Measurements from ENCODE around the gene RASSF6.
"Not testable (repeated sequence)": the region's sequence is repeated elsewhere in the genome, so short reads cannot be mapped to it uniquely, and the experiment has no call there.

RASSF6 gene

GRCh38 chr4:73575660-73576059, 44.6 kb downstream of the RASSF6 start:
- DNase-seq = no peak

- peak; percentile 78 for DNase-seq
Measured at GRCh38 chr4:73573794-73574528, 46.3 kb downstream of the RASSF6 start.

DNA sequence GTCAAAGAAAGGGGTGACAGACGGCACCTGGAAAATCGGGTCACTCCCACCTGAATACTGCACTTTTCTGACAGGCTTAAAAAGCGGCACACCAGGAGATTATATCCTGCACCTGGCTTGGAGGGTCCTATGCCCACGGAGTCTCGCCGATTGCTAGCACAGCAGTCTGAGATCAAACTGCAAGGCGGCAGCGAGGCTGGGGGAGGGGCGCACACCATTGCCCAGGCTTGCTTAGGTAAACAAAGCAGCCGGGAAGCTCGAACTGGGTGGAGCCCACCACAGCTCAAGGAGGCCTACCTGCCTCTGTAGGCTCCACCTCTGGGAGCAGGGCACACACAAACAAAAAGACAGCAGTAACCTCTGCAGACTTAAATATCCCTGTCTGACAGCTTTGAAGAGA, 69.4 kb downstream of the RASSF6 start:
- not testable (repeated sequence) for DNase-seq

DNA sequence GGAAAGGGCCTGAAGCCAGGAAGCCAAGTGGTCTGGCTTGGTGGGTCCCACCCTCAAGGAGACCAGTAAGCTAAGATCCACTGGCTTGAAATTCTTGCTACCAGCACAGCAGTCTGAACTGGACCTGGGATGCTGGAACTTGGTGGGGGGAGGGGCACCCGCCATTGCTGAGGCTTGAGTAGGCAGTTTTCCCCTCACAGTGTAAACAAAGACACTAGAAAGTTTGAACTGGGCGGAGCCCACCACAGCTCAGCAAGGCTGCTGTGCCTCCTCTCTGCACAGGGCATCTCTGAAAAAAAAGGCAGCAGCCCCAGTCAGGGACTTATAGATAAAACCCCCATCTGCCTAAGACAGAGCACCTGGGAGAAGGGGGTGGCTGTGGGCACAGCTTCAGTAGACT, 75.6 kb downstream of the RASSF6 start:
- DNase-seq = no peak

DNA sequence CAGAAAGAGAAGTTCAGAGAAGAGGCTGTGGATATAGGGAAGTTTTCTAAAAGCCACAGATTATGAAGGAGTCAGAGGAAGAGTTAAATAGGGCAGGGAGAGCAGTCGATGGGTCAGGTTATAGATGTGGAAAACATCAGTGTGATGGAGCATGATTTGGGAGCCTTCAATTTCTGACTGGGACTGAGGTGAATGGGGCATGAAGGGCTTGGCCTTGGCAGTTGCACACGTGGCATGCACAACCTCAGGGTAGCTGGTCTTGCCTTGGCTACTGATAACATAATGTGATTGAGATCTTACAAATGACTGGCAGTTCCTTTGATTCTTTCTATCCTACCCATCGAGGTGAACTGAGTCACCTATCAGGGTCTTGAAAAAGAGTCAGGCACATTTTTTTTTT, 79.0 kb downstream of the RASSF6 start:
- no peak for DNase-seq

DNA sequence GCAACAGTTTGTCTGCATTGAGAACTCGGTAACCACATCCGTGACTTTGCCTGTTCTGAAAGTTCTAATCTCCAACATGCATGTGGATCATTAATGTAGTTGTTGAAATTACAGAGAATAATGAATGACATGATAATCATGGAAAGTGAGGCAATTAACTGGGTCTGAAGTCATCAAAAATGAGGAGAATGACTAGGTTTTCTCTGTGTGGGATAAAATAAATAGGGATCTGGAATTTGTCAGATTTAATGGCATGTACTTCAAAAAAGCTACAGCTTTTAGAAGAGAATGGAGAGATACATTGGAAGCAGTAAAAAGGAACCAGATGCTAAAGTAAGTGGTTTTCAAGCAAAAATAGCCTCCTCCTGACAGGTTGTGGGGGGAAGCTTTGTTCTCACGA, 79.4 kb downstream of the RASSF6 start:
- DNase-seq = no peak

DNA sequence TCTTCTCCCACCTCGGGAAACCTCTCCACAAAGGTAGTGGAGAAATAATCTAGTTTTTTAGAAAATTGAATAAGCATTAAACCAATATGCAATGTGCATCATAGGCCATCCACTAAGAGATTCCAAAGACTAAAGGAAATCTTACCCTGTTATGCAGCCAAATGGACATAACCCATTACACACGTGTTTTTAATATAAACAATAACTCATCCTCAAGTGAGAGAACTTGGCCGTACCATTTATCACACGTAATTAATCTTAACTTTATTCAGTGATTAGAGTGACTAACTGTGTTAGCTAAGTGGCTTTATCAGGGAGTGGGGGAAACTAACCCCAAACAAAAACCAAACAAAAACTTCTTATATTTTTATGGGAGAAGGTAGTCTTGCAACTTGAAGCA, 80.8 kb downstream of the RASSF6 start:
- DNase-seq = no peak

DNA sequence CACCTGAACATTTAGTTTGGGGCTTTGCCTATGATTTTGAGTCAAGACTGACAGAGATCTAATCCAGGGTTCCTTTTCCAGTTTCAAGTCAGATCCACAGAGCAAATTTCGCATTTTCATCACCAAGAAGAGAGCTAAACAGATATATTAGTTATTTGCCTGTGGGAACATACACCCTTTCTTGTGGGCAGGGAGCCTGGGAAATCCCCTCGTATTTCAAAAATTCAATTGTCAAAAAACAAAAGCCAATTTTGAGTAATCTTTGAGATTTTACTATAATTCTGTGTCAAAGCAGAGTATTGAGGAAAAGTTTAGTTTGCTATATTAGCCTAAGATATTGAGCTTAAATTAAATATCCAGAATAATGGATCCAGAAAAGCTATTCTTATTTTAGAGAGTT, 82.1 kb downstream of the RASSF6 start:
- no peak for DNase-seq

GRCh38 chr4:73533515-73534422, 86.5 kb downstream of the RASSF6 start:
- no peak for DNase-seq

DNA sequence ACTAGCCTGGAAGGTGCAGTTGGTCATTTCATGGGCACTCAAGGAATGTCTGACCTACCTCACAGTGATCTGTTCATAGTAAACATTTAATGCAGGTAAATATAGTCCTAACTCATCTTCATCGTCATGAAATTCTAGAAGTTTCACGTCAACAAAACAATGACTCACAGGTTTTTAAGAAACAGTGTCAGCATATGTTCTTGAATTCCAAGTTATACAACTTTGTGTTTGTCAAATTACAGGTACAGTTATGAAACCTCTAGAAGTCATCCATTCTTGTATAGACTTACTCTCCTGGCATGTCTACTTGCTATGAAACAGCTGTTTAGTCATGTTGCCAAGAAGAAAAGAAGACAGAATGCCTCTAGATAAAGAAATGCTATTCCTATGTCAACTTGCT, 92.1 kb downstream of the RASSF6 start:
- no peak for DNase-seq

DNA sequence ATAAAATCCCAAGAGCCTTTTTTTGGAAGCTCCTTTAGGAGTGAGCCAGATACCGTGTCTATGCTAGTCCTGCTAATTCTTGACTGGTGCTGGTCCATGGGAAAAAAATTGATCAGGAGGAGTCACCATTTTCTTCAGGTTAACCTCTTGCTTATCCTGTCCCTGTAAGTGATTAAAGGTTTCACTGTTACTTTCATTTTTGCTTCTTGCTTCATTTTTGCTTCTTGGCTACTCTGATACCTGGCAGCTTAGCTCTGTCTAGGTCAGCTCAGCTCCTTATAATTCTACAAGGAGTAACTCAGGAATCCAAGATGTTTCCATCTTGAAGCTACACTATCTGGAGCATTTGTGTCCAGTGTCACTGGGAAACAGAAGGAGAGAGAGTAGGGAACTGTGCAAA, 93.0 kb downstream of the RASSF6 start:
- DNase-seq = no peak

GRCh38 chr4:73525611-73526010, 94.6 kb downstream of the RASSF6 start:
- DNase-seq = no peak

GRCh38 chr4:73523126-73523525, 97.1 kb downstream of the RASSF6 start:
- DNase-seq = no peak

Measured in NCI-H748 treated with DMSO at 0.1 percent for 48 hours (cell line).